HCT116 (cell line): ENCODE results near the gene SMC6. TPM values are rescaled to one million over a fixed set of nuclear protein-coding genes. Genes with fewer than 3 reads are reported as not detected.

Experiments
- ATAC-seq: fragments of 200-7000 bp; cut with Tn5 transposase; 2 replicates; pipeline ENCODE4 v1.9.1; 2020; ENCODE audit warnings: mild to moderate bottlenecking, moderate library complexity
- BruUV-seq: library from RNA; stranded (reverse); fragments of 400-500 nt; replicated peaks from 2 replicates; lab custom pipeline; 2021; lab: Mats Ljungman, UMichigan
- CTCF ChIA-PET: fragments of 300-600 bp; sonication (Branson Sonifier 250); formaldehyde crosslinking; loops from one replicate; lab custom pipeline; 2021; ENCODE audit warnings: antibody characterized with exemption; lab: Charles Lee
- POLR2A ChIA-PET: fragments of 300-600, 350-600 bp; sonication (Branson Sonifier 250); formaldehyde crosslinking; loops from one replicate; lab custom pipeline; 2021; ENCODE audit warnings: antibody characterized with exemption; lab: Charles Lee
- RAD21 ChIA-PET, 2 experiments: fragments of 300-600 bp; sonication (Branson Sonifier 250); formaldehyde crosslinking; loops; one replicate each; lab custom pipeline; 2023; ENCODE audit warnings: low total read pairs in 2 of 2; ENCODE audit not compliant: uncharacterized antibody in 2 of 2, unreplicated experiment in 2 of 2, low non-redundant PET in 1 of 2; lab: Charles Lee
- DNase-seq: peaks from one replicate; pipeline ENCODE4 v3.0.0-alpha.2; 2010; ENCODE audit warnings: low read depth, low spot score
- H2AFZ ChIP-seq: fragments of 200-600 bp; shearing (Covaris generic), sonication (generic); 2 replicates; pipeline ENCODE4 v1.6.1; 2017; ENCODE audit warnings: low read depth, mixed run types, mixed read lengths, antibody characterized with exemption, low read length; ENCODE audit not compliant: poor library complexity, severe bottlenecking
- H3K27ac ChIP-seq: 2 replicates; pipeline ENCODE4 v1.5.1; 2012; ENCODE audit warnings: low read depth, low read length
- H3K27me3 ChIP-seq: fragments of 200-600 bp; sonication (generic); 2 replicates; pipeline ENCODE4 v1.6.1; 2016; ENCODE audit warnings: mixed run types, low read length, mixed read lengths; ENCODE audit not compliant: insufficient read depth
- H3K36me3 ChIP-seq, 2 experiments: fragments of 200-500 bp in 1 of 2; fragments of 200-600 bp in 1 of 2; sonication (Bioruptor generic) in 1 of 2; sonication (generic) in 1 of 2; 2 replicates each; pipeline versions ENCODE4 v1.5.1 to v1.6.1; 2014 to 2016; ENCODE audit warnings: low read length in 2 of 2, inconsistent platforms in 1 of 2, mixed read lengths in 1 of 2, mixed run types in 1 of 2; ENCODE audit not compliant: insufficient read depth in 2 of 2, control insufficient read depth in 1 of 2
- H3K4me1 ChIP-seq, 2 experiments: fragments of 200-600 bp in 1 of 2; sonication (generic) in 1 of 2; 2 replicates each; pipeline versions ENCODE4 v1.5.1 to v1.6.1; 2012 to 2017; ENCODE audit warnings: low read length in 2 of 2, inconsistent platforms in 1 of 2, mild to moderate bottlenecking in 1 of 2, mixed read lengths in 1 of 2, mixed run types in 1 of 2, moderate library complexity in 1 of 2; ENCODE audit not compliant: insufficient read depth in 2 of 2, control insufficient read depth in 1 of 2
- H3K4me2 ChIP-seq: fragments of 200-600 bp; sonication (generic); 2 replicates; pipeline ENCODE4 v1.6.1; 2017; ENCODE audit warnings: mixed run types, low read length, mixed read lengths
- H3K4me3 ChIP-seq, 2 experiments: fragments of 200-600 bp in 1 of 2; sonication (generic) in 1 of 2; replicated peaks in 1 of 2; 2 replicates each; pipeline ENCODE4 v1.5.1; 2011 to 2016; ENCODE audit warnings: low read length in 2 of 2, control low read depth in 1 of 2, low read depth in 1 of 2, mild to moderate bottlenecking in 1 of 2, mixed read lengths in 1 of 2, mixed run types in 1 of 2
- H3K79me2 ChIP-seq: fragments of 200-600 bp; sonication (generic); 2 replicates; pipeline ENCODE4 v1.6.1; 2017; ENCODE audit warnings: mild to moderate bottlenecking, mixed run types, low read length, moderate library complexity, mixed read lengths; ENCODE audit not compliant: insufficient read depth
- H3K9ac ChIP-seq: fragments of 200-600 bp; sonication (generic); 2 replicates; pipeline ENCODE4 v1.6.1; 2016; ENCODE audit warnings: low read length, mixed read lengths
- H3K9me2 ChIP-seq: fragments of 200-600 bp; sonication (generic), shearing (Covaris generic); 2 replicates; pipeline ENCODE4 v1.6.1; 2017; ENCODE audit warnings: mixed run types, mild to moderate bottlenecking, moderate library complexity; ENCODE audit not compliant: insufficient read depth
- H3K9me3 ChIP-seq, 2 experiments: fragments of 200-500 bp in 1 of 2; fragments of 200-600 bp in 1 of 2; sonication (Bioruptor generic) in 1 of 2; sonication (generic) in 1 of 2; 2 replicates each; pipeline ENCODE4 v1.6.1; 2014 to 2017; ENCODE audit warnings: low read length in 2 of 2, mixed read lengths in 2 of 2, inconsistent platforms in 1 of 2, low read depth in 1 of 2, mild to moderate bottlenecking in 1 of 2, mixed run types in 1 of 2, moderate library complexity in 1 of 2; ENCODE audit not compliant: control insufficient read depth in 1 of 2, insufficient read depth in 1 of 2
- H4K20me1 ChIP-seq: fragments of 200-600 bp; sonication (generic), shearing (Covaris generic); 2 replicates; pipeline ENCODE4 v1.6.1; 2017; ENCODE audit warnings: mixed run types, mild to moderate bottlenecking, moderate library complexity; ENCODE audit not compliant: insufficient read depth
- EGR1 ChIP-seq: IDR thresholded peaks from 2 replicates; pipeline ENCODE4 v1.6.1; 2012; ENCODE audit warnings: low read depth
- ELF1 ChIP-seq: IDR thresholded peaks from 2 replicates; pipeline ENCODE4 v1.6.1; 2012; ENCODE audit warnings: low read depth, borderline replicate concordance
- EZH2 ChIP-seq: fragments of 200-600 bp; sonication (generic); IDR thresholded peaks from 2 replicates; pipeline ENCODE4 v1.6.1; 2017; ENCODE audit warnings: antibody characterized with exemption, mixed run types
- EZH2phosphoT487 ChIP-seq: fragments of 200-600 bp; IDR thresholded peaks from 2 replicates; pipeline ENCODE4 v1.6.1; 2018; ENCODE audit warnings: antibody characterized with exemption, borderline replicate concordance
- POLR2AphosphoS5 ChIP-seq: IDR thresholded peaks from 2 replicates; pipeline ENCODE4 v1.6.1; 2011; ENCODE audit warnings: mild to moderate bottlenecking, low read depth, low read length, moderate library complexity
- RAD21 ChIP-seq: IDR thresholded peaks from 2 replicates; pipeline ENCODE4 v1.6.1; 2012; ENCODE audit warnings: low read depth, mild to moderate bottlenecking
- REST ChIP-seq: IDR thresholded peaks from 2 replicates; pipeline ENCODE4 v1.6.1; 2012; ENCODE audit warnings: low read depth
- SIN3A ChIP-seq: IDR thresholded peaks from 2 replicates; pipeline ENCODE4 v1.6.1; 2012; ENCODE audit warnings: low read depth
- SRF ChIP-seq: IDR thresholded peaks from 2 replicates; pipeline ENCODE4 v1.6.1; 2012; ENCODE audit warnings: low read depth
- intact Hi-C: fragments of 100-400 bp; cut with micrococcal nuclease; formaldehyde crosslinking; loops from 2 replicates; pipeline ENCODE4 v1.10.0; 2022
- total RNA-seq: library from RNA; stranded (reverse); gene quantifications from one replicate; pipeline ENCODE4 v1.2.1, GENCODE V29; 2021; ENCODE audit not compliant: unreplicated experiment
- TF ChIP-seq, protein P1 (sequence below): IDR thresholded peaks from 2 replicates; pipeline ENCODE4 v1.6.1; 2011; ENCODE audit warnings: mild to moderate bottlenecking, low read length, moderate library complexity; ENCODE audit not compliant: insufficient replicate concordance; ENCODE audit errors: extremely low read depth

Gene SMC6
- total RNA-seq, 1 experiment from 2014 or later = 26.4 TPM

DNA sequence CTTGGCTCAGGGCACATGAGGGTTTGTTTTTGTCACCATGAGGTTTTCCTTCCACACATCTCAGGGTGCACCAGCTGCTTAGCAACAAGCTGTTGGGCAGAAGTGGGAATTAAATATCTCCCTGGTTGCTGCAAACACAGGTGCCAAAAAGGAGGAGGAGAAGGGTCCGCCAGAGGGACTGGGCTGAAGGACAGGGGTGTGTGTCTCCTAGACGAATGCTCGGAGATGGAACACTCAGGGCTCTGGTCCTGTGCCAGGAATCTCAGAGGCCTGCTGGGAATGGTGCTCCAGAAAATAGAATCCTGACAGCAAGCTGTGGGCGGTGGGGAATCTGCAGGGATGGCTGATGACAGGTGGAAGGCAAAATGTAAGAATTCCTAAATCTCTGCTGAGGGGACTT, 118.6 kb downstream of the SMC6 start (continued):
- no peak for TF ChIP-seq SIN3A
- TF ChIP-seq EZH2 = no peak
- no peak for TF ChIP-seq SRF
- no peak for TF ChIP-seq ELF1

- Histone ChIP-seq H3K9me3 (peaks cover 0 to 10% of the 10 kb centered on the region in 2 experiments; a peak in 1 of 4 replicates), H3K36me3 (no peaks in the 10 kb centered on the region), H3K27ac (no peak overlapping the region), H3K4me3 (no peak overlapping the region), H3K4me2 (no peak overlapping the region), H3K4me1 (peaks cover 0 to 10% of the 10 kb centered on the region in 2 experiments; a peak in 1 of 4 replicates), H4K20me1 (no peaks in the 10 kb centered on the region), H3K9me2 (no peaks in the 10 kb centered on the region), H2AFZ (no peak overlapping the region), H3K27me3 (no peaks in the 10 kb centered on the region), H3K9ac (no peak overlapping the region)
- ChIA-PET RAD21 (no interaction called here), POLR2A (no interaction called here), CTCF (interaction anchor here (1.4 kb wide), 1 partner anchor 16 kb away, joined by 3 read pairs; no protein-coding TSS in a partner anchor)
- ATAC-seq = no peak
- no peak for DNase-seq
- no TSS peak for BruUV-seq
- intact Hi-C loops = no loop called here
- no peak for TF ChIP-seq EGR1
- TF ChIP-seq RAD21 = peak; percentile 22; the same call in 1 of the 2 replicates
- TF ChIP-seq, all 23 proteins: peak for 1
- H3K79me2 ChIP-seq = no peaks in the 10 kb centered on the region
Observed at GRCh38 chr2:17630089-17630488, 123.5 kb downstream of the SMC6 start.

GRCh38 chr2:17628349-17629261, 125.0 kb downstream of the SMC6 start:
- ChIA-PET RAD21 (no interaction called here), POLR2A (no interaction called here)
- intact Hi-C loops = no loop called here
- TF ChIP-seq, protein P1, sequence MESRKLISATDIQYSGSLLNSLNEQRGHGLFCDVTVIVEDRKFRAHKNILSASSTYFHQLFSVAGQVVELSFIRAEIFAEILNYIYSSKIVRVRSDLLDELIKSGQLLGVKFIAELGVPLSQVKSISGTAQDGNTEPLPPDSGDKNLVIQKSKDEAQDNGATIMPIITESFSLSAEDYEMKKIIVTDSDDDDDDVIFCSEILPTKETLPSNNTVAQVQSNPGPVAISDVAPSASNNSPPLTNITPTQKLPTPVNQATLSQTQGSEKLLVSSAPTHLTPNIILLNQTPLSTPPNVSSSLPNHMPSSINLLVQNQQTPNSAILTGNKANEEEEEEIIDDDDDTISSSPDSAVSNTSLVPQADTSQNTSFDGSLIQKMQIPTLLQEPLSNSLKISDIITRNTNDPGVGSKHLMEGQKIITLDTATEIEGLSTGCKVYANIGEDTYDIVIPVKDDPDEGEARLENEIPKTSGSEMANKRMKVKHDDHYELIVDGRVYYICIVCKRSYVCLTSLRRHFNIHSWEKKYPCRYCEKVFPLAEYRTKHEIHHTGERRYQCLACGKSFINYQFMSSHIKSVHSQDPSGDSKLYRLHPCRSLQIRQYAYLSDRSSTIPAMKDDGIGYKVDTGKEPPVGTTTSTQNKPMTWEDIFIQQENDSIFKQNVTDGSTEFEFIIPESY = no peak
- TF ChIP-seq SIN3A (no peak), REST (no peak), POLR2AphosphoS5 (no peak), EZH2phosphoT487 (no peak), RAD21 (no peak)

More at GRCh38 chr2:17628349-17629261, 125.0 kb downstream of the SMC6 start:
- H3K27me3 ChIP-seq = no peaks in the 10 kb centered on the region
- no peak for ATAC-seq
- H3K27ac ChIP-seq = no peak overlapping the region
- DNase-seq = no peak
- H3K9me3 ChIP-seq = peaks cover 0 to 10% of the 10 kb centered on the region in 2 experiments; a peak in 1 of 4 replicates
- no peak overlapping the region for H2AFZ ChIP-seq
- no peak overlapping the region for H3K4me2 ChIP-seq
- CTCF ChIA-PET = no interaction called here
- peaks cover 0 to 10% of the 10 kb centered on the region in 2 experiments; a peak in 1 of 4 replicates for H3K4me1 ChIP-seq
- no peaks in the 10 kb centered on the region for H3K9me2 ChIP-seq
- H3K9ac ChIP-seq = no peak overlapping the region
- no peaks in the 10 kb centered on the region for H3K36me3 ChIP-seq
- no peak overlapping the region for H3K4me3 ChIP-seq
- no TSS peak for BruUV-seq
- no peaks in the 10 kb centered on the region for H3K79me2 ChIP-seq
- no peaks in the 10 kb centered on the region for H4K20me1 ChIP-seq
